ENCODE results near the gene FAM8A1.
A peak's percentile ranks its signal among the peaks of the same experiment; 100 is the strongest.
"Not testable (repeated sequence)": the region's sequence is repeated elsewhere in the genome, so short reads cannot be mapped to it uniquely, and the experiment has no call there.

The FAM8A1 gene
- 69.5 to 81.6 reads per million in 2 donors for total RNA-seq

GRCh38 chr6:17599877-17600526, at the start of gene FAM8A1:
Gene FAM8A1, plus strand, starts transcription at chr6:17600302. Its CDS starts 108 bp downstream, at chr6:17600410.
- DNase-seq = peak; percentile 90

DNA sequence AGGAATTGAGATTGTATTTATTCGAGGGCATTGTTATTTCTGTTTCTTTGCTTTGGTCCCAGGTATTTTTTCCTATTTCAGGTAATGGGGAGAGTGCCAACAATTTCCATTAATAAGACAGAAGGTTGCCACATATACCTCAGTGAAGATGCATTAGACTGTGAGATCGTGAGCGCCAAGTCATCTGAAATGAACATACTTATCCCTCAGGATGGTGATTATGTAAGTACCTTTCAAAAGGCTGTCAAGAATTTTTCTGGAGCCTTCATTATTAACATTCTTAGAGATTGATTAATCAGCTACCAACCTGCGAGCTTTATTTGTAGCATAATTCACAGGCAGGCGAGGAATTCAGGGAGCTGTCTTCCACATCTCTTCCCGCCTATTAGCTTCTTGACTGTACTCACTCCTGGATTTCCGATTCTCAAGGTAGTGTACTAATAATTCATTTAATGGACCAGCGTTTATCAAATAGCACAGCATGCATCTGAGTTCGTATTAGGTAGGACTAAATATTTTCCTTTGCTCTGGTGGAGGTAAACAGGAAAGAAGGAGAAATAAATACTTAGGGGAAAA, 48.6 kb upstream of the FAM8A1 start:
- no peak for DNase-seq

DNA sequence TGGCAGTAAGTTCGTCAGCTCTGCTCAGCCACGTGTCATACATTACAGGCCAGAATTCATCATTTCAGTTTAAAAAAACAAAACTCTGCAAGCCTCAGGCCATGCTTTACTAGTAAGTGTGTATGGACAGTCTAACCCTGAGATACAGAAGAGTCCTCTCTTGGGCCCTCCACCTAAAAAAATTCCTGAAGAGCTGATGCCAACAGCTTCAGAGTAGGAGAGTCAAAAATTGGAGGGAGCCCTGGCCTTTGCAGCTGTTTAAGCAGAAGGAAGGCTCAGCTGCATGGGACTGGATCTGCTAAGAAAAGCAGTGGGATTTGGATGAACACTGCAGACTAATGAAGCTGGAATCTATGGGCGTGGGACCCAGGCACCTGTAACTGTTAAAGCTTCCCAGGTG, 47.2 kb upstream of the FAM8A1 start:
- DNase-seq = no peak

GRCh38 chr6:17556014-17556413, 44.1 kb upstream of the FAM8A1 start:
- no peak for DNase-seq

- DNase-seq = no peak
Observed at GRCh38 chr6:17562636-17563035, 37.5 kb upstream of the FAM8A1 start.

- no peak for DNase-seq
Observed at GRCh38 chr6:17565399-17565798, 34.7 kb upstream of the FAM8A1 start.

GRCh38 chr6:17574866-17575560, 25.1 kb upstream of the FAM8A1 start:
- no peak for DNase-seq

- no peak for DNase-seq
Observed at GRCh38 chr6:17577059-17577458, 23.0 kb upstream of the FAM8A1 start.

- DNase-seq = peak; percentile 15
Observed at GRCh38 chr6:17580518-17581048, 19.5 kb upstream of the FAM8A1 start.

- not testable (repeated sequence) for DNase-seq
Observed at GRCh38 chr6:17581282-17581681, 18.8 kb upstream of the FAM8A1 start.

DNA sequence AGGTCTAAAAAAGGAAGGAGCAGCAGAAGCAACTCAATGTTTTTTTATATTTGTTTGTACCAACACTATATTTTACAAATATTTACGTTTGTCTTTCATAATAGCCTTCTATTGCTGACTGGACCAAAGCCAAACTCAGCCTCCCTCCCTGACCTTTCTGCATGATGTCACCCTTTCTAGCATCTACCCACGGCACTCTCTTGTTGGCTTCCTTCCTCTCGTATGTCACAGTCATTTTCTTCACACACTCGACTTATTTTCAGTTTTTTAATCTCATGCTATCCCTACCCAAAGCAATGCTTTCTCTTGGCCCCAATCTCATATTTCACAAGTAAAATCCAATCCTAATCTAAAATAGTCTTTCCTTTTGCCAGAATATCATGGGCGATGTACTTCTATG, 16.3 kb upstream of the FAM8A1 start:
- DNase-seq = no peak

DNA sequence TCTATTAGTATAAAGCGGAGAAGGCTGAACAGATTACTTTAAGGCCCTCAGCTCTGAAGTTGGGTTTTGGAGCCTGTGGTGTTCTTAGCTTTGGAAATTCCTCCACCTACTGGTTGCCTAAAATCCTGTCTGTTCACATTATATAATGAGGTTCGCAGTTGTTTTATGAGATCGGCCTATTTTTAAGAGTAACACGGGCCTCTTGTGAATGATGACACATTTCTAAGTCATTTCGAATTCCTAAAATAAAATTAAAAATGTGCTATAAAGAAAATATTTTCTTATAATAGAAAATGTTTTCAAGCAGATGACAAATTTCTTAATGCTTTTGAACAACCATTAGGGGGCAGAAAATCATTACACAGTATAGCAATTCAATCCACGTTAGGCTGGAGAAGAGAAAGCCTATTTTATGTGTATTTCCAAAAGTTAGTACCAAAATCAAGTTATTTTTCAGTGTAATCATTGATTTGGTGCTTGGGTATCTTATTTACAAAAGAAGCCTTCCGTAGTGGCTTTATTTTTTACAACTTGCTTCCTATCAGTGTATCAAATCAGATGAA, 15.8 kb upstream of the FAM8A1 start:
- DNase-seq = no peak

GRCh38 chr6:17585766-17586490, 14.2 kb upstream of the FAM8A1 start:
- no peak for DNase-seq

DNA sequence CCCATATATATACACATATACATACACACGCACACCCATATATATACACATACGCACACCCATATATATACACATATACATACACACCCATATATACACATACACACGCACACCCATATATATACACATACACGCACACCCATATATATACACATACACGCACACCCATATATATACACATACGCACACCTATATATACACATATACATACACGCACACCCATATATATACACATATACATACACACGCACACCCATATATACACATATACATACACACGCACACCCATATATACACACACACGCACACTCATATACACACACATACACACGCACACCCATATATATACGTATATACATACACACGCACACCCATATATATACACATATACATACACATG, 13.5 kb upstream of the FAM8A1 start:
- DNase-seq = not testable (repeated sequence)

DNA sequence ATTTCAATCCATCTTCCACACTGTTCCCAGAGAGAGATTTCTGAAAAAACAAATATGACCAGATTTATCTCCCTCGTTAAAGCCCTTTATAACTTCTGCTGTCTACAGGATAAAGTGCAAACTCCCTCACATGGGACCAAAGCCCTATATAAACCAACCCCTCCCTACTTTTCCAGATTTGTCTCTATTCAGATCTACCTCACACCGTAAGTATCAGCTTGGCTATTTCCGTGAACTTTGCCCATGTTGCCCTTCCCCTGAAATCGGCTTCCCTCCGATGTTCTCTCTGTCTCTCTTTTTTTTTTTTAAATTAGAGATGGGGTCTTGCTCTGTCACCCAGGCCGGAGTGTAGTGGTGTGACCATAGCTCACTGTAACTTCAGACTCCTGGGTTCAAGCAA, 12.1 kb upstream of the FAM8A1 start:
- no peak for DNase-seq

DNA sequence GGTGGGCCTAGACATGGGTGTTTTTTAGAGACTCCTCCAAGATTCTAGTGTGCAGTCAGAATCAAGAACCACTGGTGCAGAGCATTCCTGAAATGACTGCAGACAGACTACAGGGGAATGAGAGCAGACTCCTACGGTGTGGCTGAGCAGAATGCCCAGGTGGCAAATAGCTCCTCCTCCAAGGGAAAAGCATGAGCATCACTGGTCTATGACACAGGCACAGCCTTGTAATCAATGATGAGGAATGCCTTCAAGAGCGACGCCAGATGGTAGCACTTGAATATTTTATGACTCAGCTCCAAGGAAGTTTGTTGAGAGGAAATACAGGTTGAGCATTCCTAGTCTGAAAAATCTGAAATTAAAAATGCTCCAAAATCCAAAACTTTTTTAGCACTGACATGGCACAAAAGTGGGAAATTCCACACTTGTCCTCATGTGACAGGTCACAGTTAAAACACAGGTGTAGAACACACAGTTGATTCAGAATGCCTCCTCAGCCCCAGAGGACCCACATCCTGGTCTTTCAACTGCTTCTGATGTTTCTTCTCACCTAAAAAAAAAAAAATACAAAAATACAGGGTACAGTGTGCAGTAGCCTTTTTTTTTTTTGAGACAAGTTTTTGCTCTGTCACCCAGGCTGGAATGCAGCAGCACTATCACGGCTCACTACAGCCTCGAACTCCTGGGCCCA, 10.6 kb upstream of the FAM8A1 start:
- no peak for DNase-seq

DNA sequence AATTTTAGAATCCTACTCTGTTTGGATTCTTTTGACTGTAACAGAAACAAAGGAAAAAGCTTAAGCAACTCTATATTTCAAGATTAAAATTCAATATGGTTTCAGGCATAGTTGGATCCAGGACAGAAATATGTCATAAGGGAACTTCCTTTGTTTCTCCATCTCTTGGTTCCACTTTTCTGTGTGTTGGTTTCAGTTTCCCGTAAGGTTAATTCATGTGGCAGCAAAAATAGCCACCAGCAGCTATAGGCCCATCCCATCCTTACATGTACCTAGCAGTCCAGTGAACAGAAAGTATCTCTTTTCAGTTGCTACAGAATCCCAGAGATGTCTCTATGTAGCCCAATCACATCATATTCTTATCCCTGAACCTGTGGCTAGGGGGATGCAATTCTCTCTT, 8.8 kb upstream of the FAM8A1 start:
- no peak for DNase-seq

- no peak for DNase-seq
Observed at GRCh38 chr6:17593246-17593645, 6.9 kb upstream of the FAM8A1 start.

DNA sequence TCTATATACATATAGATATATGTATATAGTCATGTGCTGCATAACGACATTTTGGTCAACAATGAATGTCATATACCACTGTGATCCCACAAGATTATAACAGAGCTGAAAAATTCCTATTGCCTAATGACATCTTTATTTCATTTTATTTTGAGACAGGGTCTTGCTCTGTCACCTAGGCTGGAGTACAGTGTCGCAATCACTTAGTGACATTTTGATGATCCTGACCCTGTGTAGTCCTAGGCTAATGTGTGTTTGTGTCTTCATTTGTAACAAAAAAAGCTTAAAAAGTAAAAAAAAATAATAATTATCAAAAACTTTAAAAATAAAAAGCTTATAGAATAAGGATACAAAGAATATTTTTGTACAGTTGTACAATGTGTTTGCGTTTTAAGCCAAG, 4.0 kb upstream of the FAM8A1 start:
- no peak for DNase-seq

GRCh38 chr6:17600527-17601385, 654 bp downstream of the FAM8A1 start:
- peak; percentile 54 for DNase-seq

GRCh38 chr6:17601386-17601703, 1.2 kb downstream of the FAM8A1 start:
- no peak for DNase-seq
